Tibial nerve (tissue), 3 donors: ENCODE results near the gene PLG.
"Not testable (repeated sequence)": the region's sequence is repeated elsewhere in the genome, so short reads cannot be mapped to it uniquely, and the experiment has no call there.

Source experiments
- CTCF ChIP-seq, 5 experiments: fragments of 200-600 bp in 3 of 5; fragments of 450-650 bp in 2 of 5; sonication (generic) in 3 of 5; IDR thresholded peaks; one replicate each; pipeline ENCODE4 v1.5.1; 2016 to 2019; ENCODE audit warnings: antibody characterized with exemption in 5 of 5, mild to moderate bottlenecking in 3 of 5, moderate library complexity in 2 of 5
- POLR2A ChIP-seq, 2 donors: fragments of 450-650 bp; IDR thresholded peaks; one replicate each; pipeline ENCODE4 v1.6.1; 2017; ENCODE audit warnings: antibody characterized with exemption in 2 of 2, mild to moderate bottlenecking in 2 of 2, moderate library complexity in 2 of 2

GRCh38 chr6:160802049-160802448 lies 100.0 kb downstream of the PLG start:
- TF ChIP-seq POLR2A, CTCF (IDR thresholded peaks at IDR 0.05): not testable (repeated sequence)
